Measurements from ENCODE around the gene RBPMS2.
"Not testable (repeated sequence)": the region's sequence is repeated elsewhere in the genome, so short reads cannot be mapped to it uniquely, and the experiment has no call there.

The RBPMS2 gene

DNA sequence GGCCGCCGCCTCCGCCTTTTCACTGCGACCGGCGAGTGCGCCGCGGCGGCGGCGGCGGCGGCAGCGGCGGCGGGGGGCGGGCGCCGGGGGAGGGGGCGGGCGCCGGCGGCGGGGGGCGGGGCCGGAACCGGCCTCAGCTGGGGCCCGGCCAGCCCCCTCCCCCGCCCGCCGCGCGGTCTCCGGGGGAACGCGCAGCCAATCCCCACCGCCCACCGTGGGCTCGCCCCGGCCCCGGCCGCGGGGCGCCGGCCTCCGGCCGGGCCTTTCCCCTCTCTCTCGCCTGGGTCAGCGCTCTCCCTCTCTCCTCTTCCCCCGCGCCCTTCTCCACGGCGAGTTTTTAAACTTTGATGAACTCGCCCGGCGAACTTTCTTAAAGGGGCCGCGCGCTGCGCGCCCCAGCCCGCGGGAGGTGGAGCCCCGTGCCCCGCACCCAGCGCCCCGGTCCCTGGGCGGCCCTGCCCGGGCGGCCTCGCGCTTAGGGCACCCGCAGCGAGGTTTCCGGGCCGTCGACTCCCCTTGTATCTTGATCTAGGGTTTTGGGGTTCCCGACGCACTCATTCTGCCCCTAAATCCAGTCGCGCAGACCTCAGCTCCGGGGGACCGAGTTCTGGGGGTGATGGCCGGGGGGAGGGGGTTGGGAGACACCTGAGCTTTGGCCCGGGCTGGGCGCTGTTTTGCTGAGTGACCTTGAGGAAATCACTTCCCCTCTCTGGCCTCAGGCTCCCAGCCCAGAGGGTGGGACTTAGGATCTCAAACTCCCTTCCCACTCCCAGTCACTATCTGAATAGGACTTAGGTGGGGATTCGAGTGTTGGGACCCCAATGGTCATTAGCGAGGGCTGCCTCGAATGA is at the start of gene RBPMS2:
TSS of gene RBPMS2 (minus strand) at position 39 of the 851 bp plus-strand sequence. CDS start 270 bp downstream, outside the sequence.
- in situ Hi-C loops (cut with MboI; ENCODE audit: low sequenced_read_pairs) = no loop called here

GRCh38 chr15:64824929-64825430 is 49.6 kb upstream of the RBPMS2 start:
- in situ Hi-C loops (cut with MboI; ENCODE audit: low sequenced_read_pairs) = no loop called here

- in situ Hi-C loops (cut with MboI; ENCODE audit: low sequenced_read_pairs) = no loop called here
These were observed 41.1 kb upstream of the RBPMS2 start for GRCh38 chr15:64816452-64816851.

- in situ Hi-C loops (cut with MboI; ENCODE audit: low sequenced_read_pairs) = loop anchor here (5.0 kb wide), 1 partner anchor 83 kb away; no protein-coding TSS in a partner anchor
These were observed 39.6 kb upstream of the RBPMS2 start for GRCh38 chr15:64814965-64815364.

DNA sequence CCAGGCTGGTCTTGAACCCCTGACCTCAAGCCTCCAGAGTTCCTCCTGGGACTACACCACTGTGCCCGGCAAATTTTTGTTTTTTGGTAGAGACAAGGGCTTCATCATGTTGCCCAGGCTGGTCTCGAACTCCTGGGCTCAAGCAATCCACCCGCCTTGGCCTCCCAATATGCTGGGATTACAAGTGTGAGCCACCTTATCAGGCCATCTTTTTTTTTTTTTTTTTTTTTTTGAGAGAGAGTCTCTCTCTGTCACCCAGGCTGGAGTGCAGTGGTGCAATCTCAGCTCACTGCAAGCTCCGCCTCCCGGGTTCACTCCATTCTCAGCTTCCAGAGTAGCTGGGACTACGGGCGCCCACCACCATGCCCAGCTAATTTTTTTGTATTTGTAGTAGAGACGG is 38.9 kb upstream of the RBPMS2 start:
- in situ Hi-C loops (cut with MboI; ENCODE audit: low sequenced_read_pairs) = loop anchor here (5.0 kb wide), 1 partner anchor 82 kb away; no protein-coding TSS in a partner anchor

DNA sequence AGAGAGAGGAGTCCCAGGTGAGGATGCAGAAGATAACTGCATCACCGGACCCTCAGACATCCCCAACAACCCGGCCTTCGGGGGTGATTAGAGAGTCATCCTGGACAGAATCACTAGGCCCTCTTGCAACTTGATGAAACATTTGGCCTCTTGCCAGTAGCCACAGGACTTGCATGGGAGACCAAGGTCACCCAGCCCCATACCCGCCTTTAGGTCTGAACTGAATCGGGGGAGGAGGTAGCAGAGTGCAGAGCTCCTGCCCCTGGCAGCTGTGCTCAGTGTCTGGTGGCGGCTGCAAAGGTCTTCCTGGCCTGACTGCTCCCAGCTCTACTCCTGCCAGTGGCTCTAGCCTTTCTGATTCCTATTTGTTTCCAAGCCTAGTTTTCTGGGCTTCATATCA is 37.7 kb upstream of the RBPMS2 start:
- in situ Hi-C loops (cut with MboI; ENCODE audit: low sequenced_read_pairs) = loop anchor here (5.0 kb wide), 1 partner anchor 81 kb away; no protein-coding TSS in a partner anchor

- in situ Hi-C loops (cut with MboI; ENCODE audit: low sequenced_read_pairs) = loop anchor here (5.0 kb wide), 1 partner anchor 78 kb away; no protein-coding TSS in a partner anchor
These were observed 35.3 kb upstream of the RBPMS2 start for GRCh38 chr15:64810497-64811326.

- in situ Hi-C loops (cut with MboI; ENCODE audit: low sequenced_read_pairs) = loop anchor here (5.0 kb wide), 1 partner anchor 78 kb away; no protein-coding TSS in a partner anchor
These were observed 34.5 kb upstream of the RBPMS2 start for GRCh38 chr15:64809649-64810496.

- in situ Hi-C loops (cut with MboI; ENCODE audit: low sequenced_read_pairs) = no loop called here
These were observed 33.5 kb upstream of the RBPMS2 start for GRCh38 chr15:64808785-64809453.

DNA sequence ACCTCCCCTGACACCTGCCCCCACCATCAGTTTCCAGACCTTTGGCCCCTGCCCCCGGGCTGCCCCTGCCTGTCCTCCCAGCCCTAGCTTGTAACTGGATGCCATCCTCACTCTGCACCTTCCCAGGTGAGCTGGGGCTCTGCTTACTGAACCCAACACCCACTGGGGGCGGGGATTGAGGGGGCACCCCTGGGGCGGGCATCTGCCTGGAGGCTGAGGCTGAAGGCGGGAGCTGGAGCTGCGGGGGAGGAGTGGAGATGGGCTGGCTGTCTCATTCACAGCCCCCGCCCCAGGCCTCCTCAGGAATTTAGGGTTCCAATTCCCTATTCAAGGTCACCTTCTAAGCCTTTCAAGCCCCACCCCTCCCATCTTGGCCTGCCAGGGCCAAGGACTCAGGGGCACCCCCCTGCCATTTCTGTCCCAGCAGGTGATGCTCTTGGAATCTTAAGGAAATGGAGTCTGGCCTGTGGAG is 32.4 kb upstream of the RBPMS2 start:
- in situ Hi-C loops (cut with MboI; ENCODE audit: low sequenced_read_pairs) = no loop called here

GRCh38 chr15:64807051-64807749 is 31.8 kb upstream of the RBPMS2 start:
- in situ Hi-C loops (cut with MboI; ENCODE audit: low sequenced_read_pairs) = no loop called here

DNA sequence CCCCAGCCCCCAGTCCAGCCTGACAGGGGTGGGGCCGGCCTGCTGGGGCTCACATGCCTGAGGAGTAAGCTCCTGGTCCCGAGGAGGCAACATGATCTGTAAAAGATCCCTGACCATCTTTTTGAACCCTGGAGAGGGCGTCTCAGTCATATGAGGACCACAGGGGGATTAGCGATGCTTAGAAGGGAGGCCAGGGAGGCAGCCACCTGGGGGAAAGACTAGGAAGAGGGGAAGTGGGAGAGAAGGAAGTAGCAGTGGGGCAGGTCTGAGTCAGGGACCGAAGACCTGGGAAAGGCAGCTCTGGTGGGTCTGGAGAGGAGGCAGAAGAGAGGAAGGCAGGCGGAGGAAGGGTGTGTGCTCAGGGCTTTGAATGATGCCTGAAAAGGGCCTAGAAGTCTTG is 31.1 kb upstream of the RBPMS2 start:
- in situ Hi-C loops (cut with MboI; ENCODE audit: low sequenced_read_pairs) = no loop called here

- in situ Hi-C loops (cut with MboI; ENCODE audit: low sequenced_read_pairs) = no loop called here
These were observed 29.2 kb upstream of the RBPMS2 start for GRCh38 chr15:64804619-64805018.

- in situ Hi-C loops (cut with MboI; ENCODE audit: low sequenced_read_pairs) = no loop called here
These were observed 28.1 kb upstream of the RBPMS2 start for GRCh38 chr15:64803526-64803925.

DNA sequence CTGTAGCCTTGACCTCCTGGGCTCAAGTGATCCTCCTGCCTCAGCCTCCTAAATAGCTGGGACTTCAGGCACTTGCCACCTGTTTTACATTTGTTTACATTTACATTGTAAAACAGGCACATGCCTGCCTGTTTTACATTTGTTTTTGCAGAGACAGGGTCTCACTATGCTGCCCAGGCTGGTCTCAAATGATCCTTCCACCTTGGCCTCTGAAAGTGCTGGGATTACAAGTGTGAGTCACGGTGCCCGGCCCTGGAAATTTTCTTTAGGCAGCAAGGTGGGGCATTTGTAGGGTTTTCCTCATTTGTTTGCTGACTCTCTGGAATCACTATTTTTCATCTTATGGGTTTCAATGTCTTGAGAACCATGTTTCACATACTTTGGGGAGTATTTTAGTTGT is 25.1 kb upstream of the RBPMS2 start:
- in situ Hi-C loops (cut with MboI; ENCODE audit: low sequenced_read_pairs) = no loop called here

GRCh38 chr15:64798905-64799304 is 23.5 kb upstream of the RBPMS2 start:
- in situ Hi-C loops (cut with MboI; ENCODE audit: low sequenced_read_pairs) = not testable (repeated sequence)

GRCh38 chr15:64795921-64796320 is 20.5 kb upstream of the RBPMS2 start:
- in situ Hi-C loops (cut with MboI; ENCODE audit: low sequenced_read_pairs) = not testable (repeated sequence)

DNA sequence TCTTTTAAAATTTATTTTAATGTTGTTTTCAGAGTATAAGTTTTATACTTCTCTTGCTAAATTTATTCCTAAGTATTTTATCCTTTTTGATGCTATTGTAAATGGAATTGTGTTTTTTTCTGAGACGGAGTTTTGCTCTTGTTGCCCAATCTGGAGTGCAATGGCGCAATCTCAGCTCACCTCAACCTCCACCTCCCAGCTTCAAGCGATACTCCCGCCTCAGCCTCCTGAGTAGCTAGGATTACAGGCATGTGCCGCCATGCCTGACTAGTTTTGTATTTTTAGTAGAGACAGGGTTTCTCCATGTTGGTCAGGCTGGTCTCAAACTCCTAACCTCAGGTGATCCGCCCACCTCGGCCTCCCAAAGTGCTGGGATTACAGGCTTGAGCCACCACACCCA is 19.9 kb upstream of the RBPMS2 start:
- in situ Hi-C loops (cut with MboI; ENCODE audit: low sequenced_read_pairs) = not testable (repeated sequence)

DNA sequence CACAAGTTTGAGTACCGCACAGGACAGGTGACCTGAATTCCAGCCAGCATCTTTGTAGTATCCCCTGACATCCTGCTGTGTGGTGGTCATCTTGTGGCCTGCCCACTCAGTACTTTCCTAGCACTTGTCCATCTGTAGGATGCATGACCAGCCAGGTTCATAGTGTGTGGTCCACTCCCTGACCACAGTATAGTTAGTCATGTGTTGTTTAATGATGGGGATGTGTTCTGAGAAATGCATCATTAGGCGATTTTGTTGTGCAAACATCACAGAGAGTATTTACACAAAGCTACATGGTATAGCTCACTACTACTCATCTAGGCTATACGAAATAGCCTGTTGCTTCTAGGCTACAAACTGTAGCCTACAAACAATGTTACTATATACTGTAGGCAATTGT is 16.9 kb upstream of the RBPMS2 start:
- in situ Hi-C loops (cut with MboI; ENCODE audit: low sequenced_read_pairs) = no loop called here
